Measurements from ENCODE around the gene RHOG. TPM values are rescaled to one million over a fixed set of nuclear protein-coding genes. Genes with fewer than 3 reads are reported as not detected.
A peak's percentile ranks its signal among the peaks of the same experiment; 100 is the strongest.

Gene RHOG
- total and polyA plus RNA-seq, 9 of the 15 experiments (the other 6 are each of a cell fraction or from before 2014, with no cell fraction given) = 22.6 to 162 (median 80.3) TPM

- TF ChIP-seq REST (IDR thresholded peaks at IDR 0.05; ENCODE audit: borderline replicate concordance) (peak; percentile 25; the same call in 1 of the 2 replicates), REST (CRISPR knock-in tag; IDR thresholded peaks at IDR 0.05; ENCODE audit: low read depth) (no peak), RAD21 (CRISPR knock-in tag; conservative IDR thresholded peaks at IDR 0.05 in 1 of 2, IDR thresholded peaks at IDR 0.05 in 1 of 2) (peak in 1 of 2 experiments; percentile 46; a peak in 2 of 4 replicates), HSF4 (CRISPR knock-in tag; IDR thresholded peaks at IDR 0.05; ENCODE audit: borderline replicate concordance) (no peak)
These were observed 41.9 kb upstream of the RHOG start (continued) for GRCh38 chr11:3882655-3883054.

Data from K562 (cell line).